Fibroblast of villous mesenchyme (primary cell): ENCODE results near the gene RHOT1. TPM values are rescaled to one million over a fixed set of nuclear protein-coding genes. Genes with fewer than 3 reads are reported as not detected.
"Not testable (repeated sequence)": the region's sequence is repeated elsewhere in the genome, so short reads cannot be mapped to it uniquely, and the experiment has no call there.

Experiments used
- DNase-seq: peaks from one replicate; pipeline ENCODE4 v3.0.0-alpha.2; 2010; ENCODE audit warnings: low read depth
- H3K4me3 ChIP-seq: 2 replicates; pipeline ENCODE4 v1.5.1; 2011; ENCODE audit warnings: low read depth, mild to moderate bottlenecking, low read length
- CTCF ChIP-seq: IDR thresholded peaks from 2 replicates; pipeline ENCODE4 v1.5.1; 2012; ENCODE audit warnings: low read depth, mild to moderate bottlenecking, low read length; ENCODE audit not compliant: insufficient read depth
- total RNA-seq: library from RNA; depleted of rRNA; stranded (reverse); fragments of >200 nt; gene quantifications from 2 replicates; pipeline ENCODE4 v1.2.3, GENCODE V29; 2012

The RHOT1 gene
- total RNA-seq, 1 donor = 48.8 TPM

- H3K4me3 ChIP-seq = no peak overlapping the region
- TF ChIP-seq CTCF = no peak
- no peak for DNase-seq
These were observed 5.4 kb upstream of the RHOT1 start for GRCh38 chr17:32136856-32137255.

DNA sequence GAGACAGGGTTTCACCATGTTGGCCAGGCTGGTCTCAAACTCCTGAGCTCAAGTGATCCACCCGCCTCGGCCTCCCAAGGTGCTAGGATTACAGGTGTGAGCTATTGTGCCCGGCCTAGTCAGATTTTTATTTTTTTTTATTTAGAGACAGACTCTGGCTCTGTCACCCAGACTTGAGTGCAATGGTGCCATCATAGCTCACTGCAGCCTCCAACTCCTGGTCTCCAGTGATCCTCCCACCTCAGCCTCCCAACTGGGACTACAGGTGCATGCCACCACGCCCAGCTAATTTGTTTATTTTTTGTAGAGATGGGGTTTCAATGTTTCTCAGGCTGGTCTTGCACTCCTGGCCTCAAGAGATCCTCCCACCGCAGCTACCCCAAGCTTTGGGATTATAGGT is 2.8 kb upstream of the RHOT1 start:
- H3K4me3 ChIP-seq, DNase-seq: not testable (repeated sequence)

- TF ChIP-seq CTCF = no peak
- H3K4me3 ChIP-seq = peak overlapping the region; percentile 64
- DNase-seq = peak; percentile 97
These were observed 1.0 kb upstream of the RHOT1 start for GRCh38 chr17:32141258-32141657.

- DNase-seq = no peak
- H3K4me3 ChIP-seq = peak overlapping the region; percentile 64
- no peak for TF ChIP-seq CTCF
These were observed 644 bp upstream of the RHOT1 start for GRCh38 chr17:32141679-32142037.

- no peak for TF ChIP-seq CTCF
- DNase-seq = peak; percentile 74
- H3K4me3 ChIP-seq = peak overlapping the region; percentile 99
These were observed 690 bp downstream of the RHOT1 start for GRCh38 chr17:32142857-32143526.

- peak overlapping the region; percentile 99 for H3K4me3 ChIP-seq
- no peak for DNase-seq
- TF ChIP-seq CTCF = no peak
These were observed 1.2 kb downstream of the RHOT1 start for GRCh38 chr17:32143527-32143870.

DNA sequence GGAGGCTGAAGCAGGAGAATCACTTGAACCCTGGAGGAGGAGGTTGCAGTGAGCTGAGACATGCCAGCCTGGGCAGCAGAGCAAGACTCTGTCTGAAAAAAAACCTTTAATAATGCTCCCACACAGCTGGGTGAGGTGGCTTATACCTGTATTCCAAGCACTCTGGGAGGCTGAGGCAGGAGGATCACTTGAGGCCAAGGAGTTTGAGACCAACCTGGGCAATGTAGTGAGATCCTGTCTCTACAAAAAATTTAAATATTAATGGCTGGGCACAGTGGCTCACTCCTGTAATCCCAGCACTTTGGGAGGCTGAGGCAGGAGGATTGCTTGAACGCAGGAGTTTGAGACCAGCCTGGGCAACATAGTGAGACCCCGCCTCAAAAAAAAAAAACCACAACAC is 2.1 kb downstream of the RHOT1 start:
- DNase-seq, H3K4me3 ChIP-seq: not testable (repeated sequence)

DNA sequence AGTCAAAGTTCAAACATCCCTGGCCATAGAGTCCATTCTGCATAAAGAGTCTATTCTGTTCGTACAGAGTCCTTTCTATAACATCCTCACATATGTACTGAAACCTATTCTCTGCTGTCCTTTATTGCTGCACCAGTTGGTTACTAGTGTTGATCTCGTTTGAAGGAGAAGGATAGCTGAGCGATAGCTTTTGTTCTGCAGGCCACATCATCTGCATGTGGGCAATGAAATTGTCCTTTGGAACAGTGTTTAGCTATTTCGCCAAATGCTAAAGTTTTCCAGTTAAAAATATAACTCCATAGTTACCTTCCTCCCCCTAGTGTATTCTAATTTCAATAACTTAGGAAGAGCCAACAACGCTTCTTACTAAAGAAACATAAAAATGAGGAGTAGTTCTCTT is 6.0 kb downstream of the RHOT1 start:
- no peak for DNase-seq
- H3K4me3 ChIP-seq = no peak overlapping the region
- TF ChIP-seq CTCF = no peak
